ENCODE results near the gene IHH.

DNA sequence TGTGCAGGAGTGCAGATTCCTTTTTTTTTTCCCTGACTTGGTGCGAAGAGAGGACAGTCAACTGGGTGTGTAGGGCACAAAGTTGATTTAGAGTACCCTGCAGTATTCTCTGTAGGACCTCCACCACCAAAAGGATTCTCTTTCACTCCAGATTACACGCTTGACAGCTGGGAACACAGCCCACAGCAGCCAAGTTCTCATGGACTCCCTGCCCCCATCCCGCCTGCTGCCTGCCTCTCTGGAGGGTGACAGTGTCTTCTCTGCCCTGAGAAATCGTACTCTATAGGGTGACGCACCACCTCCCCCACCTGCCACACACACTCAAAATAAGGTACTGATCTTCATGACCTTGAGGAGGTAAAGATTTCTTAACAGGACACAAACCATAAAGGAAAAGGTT, 26.6 kb upstream of the IHH start:
- TF ChIP-seq, protein P1, sequence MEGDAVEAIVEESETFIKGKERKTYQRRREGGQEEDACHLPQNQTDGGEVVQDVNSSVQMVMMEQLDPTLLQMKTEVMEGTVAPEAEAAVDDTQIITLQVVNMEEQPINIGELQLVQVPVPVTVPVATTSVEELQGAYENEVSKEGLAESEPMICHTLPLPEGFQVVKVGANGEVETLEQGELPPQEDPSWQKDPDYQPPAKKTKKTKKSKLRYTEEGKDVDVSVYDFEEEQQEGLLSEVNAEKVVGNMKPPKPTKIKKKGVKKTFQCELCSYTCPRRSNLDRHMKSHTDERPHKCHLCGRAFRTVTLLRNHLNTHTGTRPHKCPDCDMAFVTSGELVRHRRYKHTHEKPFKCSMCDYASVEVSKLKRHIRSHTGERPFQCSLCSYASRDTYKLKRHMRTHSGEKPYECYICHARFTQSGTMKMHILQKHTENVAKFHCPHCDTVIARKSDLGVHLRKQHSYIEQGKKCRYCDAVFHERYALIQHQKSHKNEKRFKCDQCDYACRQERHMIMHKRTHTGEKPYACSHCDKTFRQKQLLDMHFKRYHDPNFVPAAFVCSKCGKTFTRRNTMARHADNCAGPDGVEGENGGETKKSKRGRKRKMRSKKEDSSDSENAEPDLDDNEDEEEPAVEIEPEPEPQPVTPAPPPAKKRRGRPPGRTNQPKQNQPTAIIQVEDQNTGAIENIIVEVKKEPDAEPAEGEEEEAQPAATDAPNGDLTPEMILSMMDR (IDR thresholded peaks at IDR 0.05) = no peak
- no peak for TF ChIP-seq EZH2 (IDR thresholded peaks at IDR 0.05; ENCODE audit: borderline replicate concordance, insufficient read depth, low read depth, low read length, poor library complexity, severe bottlenecking)

Measured in B cell (primary cell).